ENCODE data around the gene PA2G4.
A peak's percentile ranks its signal among the peaks of the same experiment; 100 is the strongest.

PA2G4 gene

GRCh38 chr12:56128670-56129205 is 24.4 kb downstream of the PA2G4 start:
- peaks cover 14% of the 10 kb centered on the region for H3K36me3 ChIP-seq
- peak overlapping the region; percentile 89 for H3K27ac ChIP-seq
- H3K4me3 ChIP-seq (ENCODE audit: low read depth in 1 of 2, low read length in 1 of 2): peak overlapping the region; percentile 73 to 89
- no peak for TF ChIP-seq CTCF (IDR thresholded peaks at IDR 0.05)
- H3K9me3 ChIP-seq: no peaks in the 10 kb centered on the region
- H3K27me3 ChIP-seq: no peaks in the 10 kb centered on the region
- H3K4me1 ChIP-seq (ENCODE audit: control insufficient read depth in 1 of 2, insufficient read depth in 1 of 2, low read depth in 1 of 2, low read length in 1 of 2): peaks cover 65 to 66% of the 10 kb centered on the region in 2 experiments

- Histone ChIP-seq H3K4me3 (ENCODE audit: low read depth in 1 of 2, low read length in 1 of 2) (peak overlapping the region; percentile 73 to 89), H3K27ac (peak overlapping the region; percentile 89)
Measured at GRCh38 chr12:56129206-56129941, 25.0 kb downstream of the PA2G4 start.

GRCh38 chr12:56129942-56130495 is 25.7 kb downstream of the PA2G4 start:
- Histone ChIP-seq H3K4me1 (ENCODE audit: control insufficient read depth in 1 of 2, insufficient read depth in 1 of 2, low read depth in 1 of 2, low read length in 1 of 2) (peaks cover 57 to 62% of the 10 kb centered on the region in 2 experiments), H3K27ac (peak overlapping the region; percentile 89), H3K9me3 (no peaks in the 10 kb centered on the region), H3K27me3 (no peaks in the 10 kb centered on the region), H3K36me3 (peaks cover 19% of the 10 kb centered on the region), H3K4me3 (ENCODE audit: low read depth in 1 of 2, low read length in 1 of 2) (peak overlapping the region in 1 of 2 experiments; percentile 73)
- TF ChIP-seq CTCF (IDR thresholded peaks at IDR 0.05): no peak

More at GRCh38 chr12:56129206-56129941, 25.0 kb downstream of the PA2G4 start:
- H3K4me1 ChIP-seq (ENCODE audit: control insufficient read depth in 1 of 2, insufficient read depth in 1 of 2, low read depth in 1 of 2, low read length in 1 of 2): peaks cover 62 to 63% of the 10 kb centered on the region in 2 experiments
- H3K36me3 ChIP-seq: peaks cover 19% of the 10 kb centered on the region
- no peaks in the 10 kb centered on the region for H3K9me3 ChIP-seq
- TF ChIP-seq CTCF (IDR thresholded peaks at IDR 0.05): no peak
- H3K27me3 ChIP-seq: no peaks in the 10 kb centered on the region

GRCh38 chr12:56130876-56131275 is 26.5 kb downstream of the PA2G4 start:
- Histone ChIP-seq H3K4me3 (ENCODE audit: low read depth in 1 of 2, low read length in 1 of 2) (no peak overlapping the region), H3K4me1 (ENCODE audit: control insufficient read depth in 1 of 2, insufficient read depth in 1 of 2, low read depth in 1 of 2, low read length in 1 of 2) (peaks cover 48 to 55% of the 10 kb centered on the region in 2 experiments), H3K9me3 (no peaks in the 10 kb centered on the region), H3K27me3 (no peaks in the 10 kb centered on the region), H3K36me3 (peaks cover 19% of the 10 kb centered on the region), H3K27ac (peak overlapping the region; percentile 89)
- TF ChIP-seq CTCF (IDR thresholded peaks at IDR 0.05): no peak

- Histone ChIP-seq H3K4me1 (ENCODE audit: control insufficient read depth in 1 of 2, insufficient read depth in 1 of 2, low read depth in 1 of 2, low read length in 1 of 2) (peaks cover 10 to 16% of the 10 kb centered on the region in 2 experiments), H3K36me3 (peaks cover 39% of the 10 kb centered on the region), H3K27me3 (no peaks in the 10 kb centered on the region), H3K4me3 (ENCODE audit: low read depth in 1 of 2, low read length in 1 of 2) (no peak overlapping the region), H3K9me3 (no peaks in the 10 kb centered on the region), H3K27ac (no peak overlapping the region)
- no peak for TF ChIP-seq CTCF (IDR thresholded peaks at IDR 0.05)
Measured at GRCh38 chr12:56134897-56135296, 30.5 kb downstream of the PA2G4 start.
